Bronchial epithelial cell (primary cell): ENCODE measurements around the gene HEATR1. TPM values are rescaled to one million over a fixed set of nuclear protein-coding genes. Genes with fewer than 3 reads are reported as not detected.
"Not testable (repeated sequence)": the region's sequence is repeated elsewhere in the genome, so short reads cannot be mapped to it uniquely, and the experiment has no call there.

Experiments used
- DNase-seq: peaks from one replicate; pipeline ENCODE4 v3.0.0-alpha.2; 2010; ENCODE audit warnings: low read depth
- FAIRE-seq: peaks from 2 replicates; lab custom pipeline; 2011; peaks lifted over from hg19 to GRCh38; lab: Jason Lieb, UNC
- H3K27me3 ChIP-seq: 2 replicates; pipeline ENCODE4 v1.5.1; 2011; ENCODE audit warnings: low read length; ENCODE audit not compliant: control insufficient read depth, insufficient read depth
- H3K36me3 ChIP-seq: 2 replicates; pipeline ENCODE4 v1.5.1; 2011; ENCODE audit warnings: low read length; ENCODE audit not compliant: control insufficient read depth, insufficient read depth
- H3K4me3 ChIP-seq: 2 replicates; pipeline ENCODE4 v1.5.1; 2011; ENCODE audit warnings: mild to moderate bottlenecking, low read depth, low read length, control low read depth
- total RNA-seq: library from RNA; depleted of rRNA; stranded (reverse); fragments of >200 nt; gene quantifications from 2 replicates; pipeline ENCODE4 v1.2.1, GENCODE V29; 2014
- TF ChIP-seq, protein P1 (sequence below): IDR thresholded peaks from 2 replicates; pipeline ENCODE4 v1.5.1; 2011; ENCODE audit warnings: mild to moderate bottlenecking, moderate library complexity, low read length, control low read depth, inconsistent platforms; ENCODE audit not compliant: insufficient read depth, severe bottlenecking

The HEATR1 gene
- total RNA-seq, 1 donor from 2014 or later: 37.4 TPM

- Histone ChIP-seq H3K27me3 (no peaks in the 10 kb centered on the region), H3K4me3 (no peak overlapping the region), H3K36me3 (peaks cover 11% of the 10 kb centered on the region)
- TF ChIP-seq, protein P1, sequence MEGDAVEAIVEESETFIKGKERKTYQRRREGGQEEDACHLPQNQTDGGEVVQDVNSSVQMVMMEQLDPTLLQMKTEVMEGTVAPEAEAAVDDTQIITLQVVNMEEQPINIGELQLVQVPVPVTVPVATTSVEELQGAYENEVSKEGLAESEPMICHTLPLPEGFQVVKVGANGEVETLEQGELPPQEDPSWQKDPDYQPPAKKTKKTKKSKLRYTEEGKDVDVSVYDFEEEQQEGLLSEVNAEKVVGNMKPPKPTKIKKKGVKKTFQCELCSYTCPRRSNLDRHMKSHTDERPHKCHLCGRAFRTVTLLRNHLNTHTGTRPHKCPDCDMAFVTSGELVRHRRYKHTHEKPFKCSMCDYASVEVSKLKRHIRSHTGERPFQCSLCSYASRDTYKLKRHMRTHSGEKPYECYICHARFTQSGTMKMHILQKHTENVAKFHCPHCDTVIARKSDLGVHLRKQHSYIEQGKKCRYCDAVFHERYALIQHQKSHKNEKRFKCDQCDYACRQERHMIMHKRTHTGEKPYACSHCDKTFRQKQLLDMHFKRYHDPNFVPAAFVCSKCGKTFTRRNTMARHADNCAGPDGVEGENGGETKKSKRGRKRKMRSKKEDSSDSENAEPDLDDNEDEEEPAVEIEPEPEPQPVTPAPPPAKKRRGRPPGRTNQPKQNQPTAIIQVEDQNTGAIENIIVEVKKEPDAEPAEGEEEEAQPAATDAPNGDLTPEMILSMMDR: no peak
- DNase-seq (no peak), FAIRE-seq (no peak)
Measured at GRCh38 chr1:236578661-236579060, 25.7 kb downstream of the HEATR1 start.

DNA sequence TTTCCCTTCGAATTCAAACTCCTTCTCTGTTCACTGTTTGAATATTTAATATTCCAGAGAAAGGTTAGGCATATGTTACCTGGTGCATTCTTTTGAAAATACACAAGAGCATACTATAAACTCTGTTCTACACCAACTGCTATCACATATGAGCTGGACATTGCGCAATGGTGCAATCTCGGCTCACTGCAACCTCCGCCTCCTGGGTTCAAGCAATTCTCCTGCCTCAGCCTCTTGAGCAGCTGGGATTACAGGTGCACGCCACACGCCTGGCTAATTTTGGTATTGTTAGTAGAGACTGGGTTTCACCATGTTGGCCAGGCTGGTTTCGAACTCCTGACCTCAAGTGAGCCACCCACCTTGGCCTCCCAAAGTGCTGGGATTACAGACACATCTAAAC lies 27.3 kb downstream of the HEATR1 start:
- not testable (repeated sequence) for H3K27me3 ChIP-seq, FAIRE-seq, H3K4me3 ChIP-seq, DNase-seq
- peaks cover 13% of the 10 kb centered on the region for H3K36me3 ChIP-seq

GRCh38 chr1:236576004-236576403 lies 28.3 kb downstream of the HEATR1 start:
- Histone ChIP-seq H3K27me3 (no peaks in the 10 kb centered on the region), H3K36me3 (peaks cover 16% of the 10 kb centered on the region), H3K4me3 (no peak overlapping the region)
- no peak for FAIRE-seq
- TF ChIP-seq, protein P1: no peak
- peak; percentile 9 for DNase-seq

DNA sequence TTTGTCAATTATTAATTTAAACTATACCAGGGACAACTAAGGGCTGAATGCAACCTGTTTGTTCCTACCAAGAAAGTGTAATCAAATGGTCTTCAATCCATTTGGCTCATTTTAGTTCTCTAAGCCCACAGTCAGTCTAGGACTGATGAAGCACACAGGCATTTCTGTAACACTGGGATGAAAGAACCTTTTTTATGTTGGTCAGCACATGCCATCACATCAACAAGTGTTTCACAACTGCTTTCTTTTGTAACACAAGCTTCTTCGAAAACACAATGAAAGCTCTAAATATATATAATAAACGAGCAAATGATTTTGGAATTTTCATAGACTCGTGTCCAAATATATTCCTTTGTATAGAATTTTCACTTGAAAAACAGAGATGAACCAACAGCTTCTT lies 28.8 kb downstream of the HEATR1 start:
- FAIRE-seq: no peak
- Histone ChIP-seq H3K4me3 (no peak overlapping the region), H3K36me3 (peaks cover 16% of the 10 kb centered on the region), H3K27me3 (no peaks in the 10 kb centered on the region)
- TF ChIP-seq, protein P1: no peak
- DNase-seq: no peak

- FAIRE-seq: peak; percentile 43
- Histone ChIP-seq H3K27me3 (no peaks in the 10 kb centered on the region), H3K4me3 (no peak overlapping the region), H3K36me3 (peaks cover 21% of the 10 kb centered on the region)
- TF ChIP-seq, protein P1: no peak
- DNase-seq: peak; percentile 36
Measured at GRCh38 chr1:236568285-236568894, 35.9 kb downstream of the HEATR1 start.

GRCh38 chr1:236565530-236565929 lies 38.8 kb downstream of the HEATR1 start:
- no peak for DNase-seq
- Histone ChIP-seq H3K27me3 (no peaks in the 10 kb centered on the region), H3K36me3 (peaks cover 13% of the 10 kb centered on the region), H3K4me3 (no peak overlapping the region)
- no peak for FAIRE-seq
- TF ChIP-seq, protein P1: no peak
